ENCODE data around the gene ARPC5.

Gene ARPC5

GRCh38 chr1:183646776-183647175 is 11.2 kb upstream of the ARPC5 start:
- H3K4me3 ChIP-seq (ENCODE audit: low read length in 2 of 2), result no peak overlapping the region
- no peaks in the 10 kb centered on the region for H3K36me3 ChIP-seq (replicated peaks in 1 of 2; ENCODE audit: control insufficient read depth in 2 of 2, insufficient read depth in 2 of 2, low read length in 2 of 2)
- H4K8ac ChIP-seq (ENCODE audit: low read depth, low read length), result no peak overlapping the region
- no peak overlapping the region for H3K14ac ChIP-seq (ENCODE audit: low read length)
- no peak overlapping the region for H2BK12ac ChIP-seq (ENCODE audit: low read length)
- H3K4ac ChIP-seq (ENCODE audit: low read length), result no peak overlapping the region
- no peak overlapping the region for H3K9ac ChIP-seq (ENCODE audit: low read depth, low read length, poor library complexity)
- H2BK5ac ChIP-seq (ENCODE audit: low read length), result no peak overlapping the region
- H2BK15ac ChIP-seq (ENCODE audit: low read length), result no peak overlapping the region
- no peak overlapping the region for H2AFZ ChIP-seq (ENCODE audit: low read length)
- peaks cover 2 to 4% of the 10 kb centered on the region in 2 donors for H3K9me3 ChIP-seq (replicated peaks in 1 of 2; ENCODE audit: control insufficient read depth in 2 of 2, insufficient read depth in 1 of 2, low read depth in 1 of 2, low read length in 2 of 2)
- H2BK120ac ChIP-seq (ENCODE audit: low read depth, low read length), result no peak overlapping the region
- H3K27me3 ChIP-seq (ENCODE audit: control insufficient read depth in 3 of 3, insufficient read depth in 3 of 3, low read depth in 1 of 3, low read length in 3 of 3), result no peaks in the 10 kb centered on the region
- no peak overlapping the region for H2AK5ac ChIP-seq (ENCODE audit: low read depth, low read length)
- H3K79me1 ChIP-seq (ENCODE audit: low read depth, low read length), result no peaks in the 10 kb centered on the region
- H3K4me1 ChIP-seq (ENCODE audit: control insufficient read depth in 2 of 2, insufficient read depth in 1 of 2, low read depth in 1 of 2, low read length in 2 of 2), result peaks cover 0 to 3% of the 10 kb centered on the region in 2 donors
- DNase-seq (ENCODE audit: low spot score), result no peak
- no peak overlapping the region for H3K23ac ChIP-seq (ENCODE audit: low read depth, low read length, poor library complexity)
- H4K91ac ChIP-seq (ENCODE audit: low read depth, low read length, poor library complexity), result no peak overlapping the region
- H3K27ac ChIP-seq (replicated peaks; ENCODE audit: low read length), result no peak overlapping the region
- no peak overlapping the region for H3K18ac ChIP-seq (ENCODE audit: low read length)
- H3K4me2 ChIP-seq (ENCODE audit: insufficient read depth, low read length, poor library complexity, severe bottlenecking), result no peak overlapping the region

GRCh38 chr1:183645531-183645930 is 9.9 kb upstream of the ARPC5 start:
- Histone ChIP-seq H3K18ac (ENCODE audit: low read length) (no peak overlapping the region), H3K14ac (ENCODE audit: low read length) (no peak overlapping the region), H3K9ac (ENCODE audit: low read depth, low read length, poor library complexity) (no peak overlapping the region), H3K27ac (replicated peaks; ENCODE audit: low read length) (no peak overlapping the region), H3K9me3 (replicated peaks in 1 of 2; ENCODE audit: control insufficient read depth in 2 of 2, insufficient read depth in 1 of 2, low read depth in 1 of 2, low read length in 2 of 2) (peaks cover 2 to 4% of the 10 kb centered on the region in 2 donors), H3K23ac (ENCODE audit: low read depth, low read length, poor library complexity) (no peak overlapping the region), H3K79me1 (ENCODE audit: low read depth, low read length) (no peaks in the 10 kb centered on the region), H3K4me2 (ENCODE audit: insufficient read depth, low read length, poor library complexity, severe bottlenecking) (no peak overlapping the region), H2AK5ac (ENCODE audit: low read depth, low read length) (no peak overlapping the region), H3K27me3 (ENCODE audit: control insufficient read depth in 3 of 3, insufficient read depth in 3 of 3, low read depth in 1 of 3, low read length in 3 of 3) (no peaks in the 10 kb centered on the region), H3K36me3 (replicated peaks in 1 of 2; ENCODE audit: control insufficient read depth in 2 of 2, insufficient read depth in 2 of 2, low read length in 2 of 2) (no peaks in the 10 kb centered on the region), H4K8ac (ENCODE audit: low read depth, low read length) (no peak overlapping the region), H3K4me1 (ENCODE audit: control insufficient read depth in 2 of 2, insufficient read depth in 1 of 2, low read depth in 1 of 2, low read length in 2 of 2) (peaks cover 0 to 3% of the 10 kb centered on the region in 2 donors), H4K91ac (ENCODE audit: low read depth, low read length, poor library complexity) (no peak overlapping the region), H3K4ac (ENCODE audit: low read length) (no peak overlapping the region), H2BK120ac (ENCODE audit: low read depth, low read length) (no peak overlapping the region), H3K4me3 (ENCODE audit: low read length in 2 of 2) (no peak overlapping the region), H2BK12ac (ENCODE audit: low read length) (no peak overlapping the region), H2BK5ac (ENCODE audit: low read length) (no peak overlapping the region), H2BK15ac (ENCODE audit: low read length) (no peak overlapping the region), H2AFZ (ENCODE audit: low read length) (no peak overlapping the region)
- no CpG with 5 or more reads among the region's 5 CpGs for WGBS, 2 donors (ENCODE audit: extremely low coverage in 2 of 2, insufficient read length in 2 of 2, insufficient replicate concordance in 1 of 2)
- DNase-seq (ENCODE audit: low spot score), result no peak

- Histone ChIP-seq H3K18ac (ENCODE audit: low read length) (no peak overlapping the region), H3K4me2 (ENCODE audit: insufficient read depth, low read length, poor library complexity, severe bottlenecking) (no peak overlapping the region), H3K4me1 (ENCODE audit: control insufficient read depth in 2 of 2, insufficient read depth in 1 of 2, low read depth in 1 of 2, low read length in 2 of 2) (peaks cover 0 to 7% of the 10 kb centered on the region in 2 donors), H3K27ac (replicated peaks; ENCODE audit: low read length) (no peak overlapping the region), H2BK15ac (ENCODE audit: low read length) (no peak overlapping the region), H3K9ac (ENCODE audit: low read depth, low read length, poor library complexity) (no peak overlapping the region), H3K79me1 (ENCODE audit: low read depth, low read length) (no peaks in the 10 kb centered on the region), H4K8ac (ENCODE audit: low read depth, low read length) (no peak overlapping the region), H2BK120ac (ENCODE audit: low read depth, low read length) (no peak overlapping the region), H2BK5ac (ENCODE audit: low read length) (no peak overlapping the region), H2BK12ac (ENCODE audit: low read length) (no peak overlapping the region), H2AFZ (ENCODE audit: low read length) (no peak overlapping the region), H3K9me3 (replicated peaks in 1 of 2; ENCODE audit: control insufficient read depth in 2 of 2, insufficient read depth in 1 of 2, low read depth in 1 of 2, low read length in 2 of 2) (peaks cover 0 to 2% of the 10 kb centered on the region in 2 donors), H3K27me3 (ENCODE audit: control insufficient read depth in 3 of 3, insufficient read depth in 3 of 3, low read depth in 1 of 3, low read length in 3 of 3) (no peaks in the 10 kb centered on the region), H4K91ac (ENCODE audit: low read depth, low read length, poor library complexity) (no peak overlapping the region), H2AK5ac (ENCODE audit: low read depth, low read length) (no peak overlapping the region), H3K4ac (ENCODE audit: low read length) (no peak overlapping the region), H3K4me3 (ENCODE audit: low read length in 2 of 2) (no peak overlapping the region), H3K36me3 (replicated peaks in 1 of 2; ENCODE audit: control insufficient read depth in 2 of 2, insufficient read depth in 2 of 2, low read length in 2 of 2) (no peaks in the 10 kb centered on the region), H3K23ac (ENCODE audit: low read depth, low read length, poor library complexity) (no peak overlapping the region), H3K14ac (ENCODE audit: low read length) (no peak overlapping the region)
- no peak for DNase-seq (ENCODE audit: low spot score)
- 100% methylated on average over 1 of the region's 3 CpGs; no CpG with 5 or more reads in 1 of the 2 donors for WGBS, 2 donors (ENCODE audit: extremely low coverage in 2 of 2, insufficient read length in 2 of 2, insufficient replicate concordance in 1 of 2)
These were observed 6.6 kb upstream of the ARPC5 start for GRCh38 chr1:183642166-183642565.

- no peak overlapping the region for H3K18ac ChIP-seq (ENCODE audit: low read length)
- no peak overlapping the region for H3K9ac ChIP-seq (ENCODE audit: low read depth, low read length, poor library complexity)
- H2BK15ac ChIP-seq (ENCODE audit: low read length), result no peak overlapping the region
- no peak overlapping the region for H3K27ac ChIP-seq (replicated peaks; ENCODE audit: low read length)
- H3K36me3 ChIP-seq (replicated peaks in 1 of 2; ENCODE audit: control insufficient read depth in 2 of 2, insufficient read depth in 2 of 2, low read length in 2 of 2), result no peaks in the 10 kb centered on the region
- no peak overlapping the region for H4K91ac ChIP-seq (ENCODE audit: low read depth, low read length, poor library complexity)
- H2AFZ ChIP-seq (ENCODE audit: low read length), result no peak overlapping the region
- H3K4ac ChIP-seq (ENCODE audit: low read length), result no peak overlapping the region
- no peak overlapping the region for H3K4me2 ChIP-seq (ENCODE audit: insufficient read depth, low read length, poor library complexity, severe bottlenecking)
- no peak overlapping the region for H4K8ac ChIP-seq (ENCODE audit: low read depth, low read length)
- DNase-seq (ENCODE audit: low spot score), result no peak
- WGBS, 2 donors (ENCODE audit: extremely low coverage in 2 of 2, insufficient read length in 2 of 2, insufficient replicate concordance in 1 of 2), result no CpG with 5 or more reads among the region's 1 CpG
- H3K4me1 ChIP-seq (ENCODE audit: control insufficient read depth in 2 of 2, insufficient read depth in 1 of 2, low read depth in 1 of 2, low read length in 2 of 2), result peaks cover 1 to 9% of the 10 kb centered on the region in 2 donors
- no peak overlapping the region for H3K23ac ChIP-seq (ENCODE audit: low read depth, low read length, poor library complexity)
- H3K9me3 ChIP-seq (replicated peaks in 1 of 2; ENCODE audit: control insufficient read depth in 2 of 2, insufficient read depth in 1 of 2, low read depth in 1 of 2, low read length in 2 of 2), result peaks cover 0 to 2% of the 10 kb centered on the region in 2 donors
- no peak overlapping the region for H3K4me3 ChIP-seq (ENCODE audit: low read length in 2 of 2)
- no peak overlapping the region for H2BK12ac ChIP-seq (ENCODE audit: low read length)
- H2BK5ac ChIP-seq (ENCODE audit: low read length), result no peak overlapping the region
- no peak overlapping the region for H2AK5ac ChIP-seq (ENCODE audit: low read depth, low read length)
- H2BK120ac ChIP-seq (ENCODE audit: low read depth, low read length), result no peak overlapping the region
- H3K27me3 ChIP-seq (ENCODE audit: control insufficient read depth in 3 of 3, insufficient read depth in 3 of 3, low read depth in 1 of 3, low read length in 3 of 3), result no peaks in the 10 kb centered on the region
- peaks cover 3% of the 10 kb centered on the region for H3K79me1 ChIP-seq (ENCODE audit: low read depth, low read length)
- no peak overlapping the region for H3K14ac ChIP-seq (ENCODE audit: low read length)
These were observed 4.6 kb upstream of the ARPC5 start for GRCh38 chr1:183640193-183640592.
